Activated CD8-positive, alpha-beta memory T cell treated with anti-CD3 and anti-CD28 coated beads, Interleukin-2, amount 10 ng/mL, durations not matched to agents 7 days and 5 days (primary cell): Measurements from ENCODE around the gene STIP1. TPM values are rescaled to one million over a fixed set of nuclear protein-coding genes. Genes with fewer than 3 reads are reported as not detected.
A peak's percentile ranks its signal among the peaks of the same experiment; 100 is the strongest.

Experiments
- ATAC-seq: fragments of 150-1000 bp; cut with Tn5 transposase; one replicate; pipeline ENCODE4 v1.10.0; 2021; ENCODE audit warnings: moderate library complexity
- CTCF ChIA-PET: fragments of 350-600 bp; sonication (Branson Sonifier 250); formaldehyde crosslinking; loops from one replicate; lab custom pipeline; 2021; ENCODE audit warnings: antibody characterized with exemption; lab: Charles Lee
- DNase-seq: peaks from one replicate; pipeline ENCODE4 v3.0.0-alpha.2; 2020
- H3K27ac Mint-ChIP-seq: one replicate; pipeline ENCODE4 v1.8.0; 2021; ENCODE audit warnings: mild to moderate bottlenecking, mixed read lengths
- H3K27me3 Mint-ChIP-seq: one replicate; pipeline ENCODE4 v1.8.0; 2021; ENCODE audit warnings: mixed read lengths
- H3K36me3 Mint-ChIP-seq: one replicate; pipeline ENCODE4 v1.8.0; 2021; ENCODE audit warnings: mild to moderate bottlenecking, mixed read lengths
- H3K4me1 Mint-ChIP-seq: one replicate; pipeline ENCODE4 v1.8.0; 2021; ENCODE audit warnings: mixed read lengths
- H3K4me3 Mint-ChIP-seq: one replicate; pipeline ENCODE4 v1.8.0; 2021; ENCODE audit warnings: mild to moderate bottlenecking, moderate library complexity, mixed read lengths
- H3K9me3 Mint-ChIP-seq: one replicate; pipeline ENCODE4 v1.8.0; 2022; ENCODE audit warnings: low read depth, mixed read lengths
- total RNA-seq, 2 experiments: library from RNA; stranded (reverse); gene quantifications; one replicate each; pipeline ENCODE4 v1.2.3, GENCODE V29; 2021

STIP1 gene
- total RNA-seq, 2 experiments from 2014 or later, result 303 to 410 TPM

DNA sequence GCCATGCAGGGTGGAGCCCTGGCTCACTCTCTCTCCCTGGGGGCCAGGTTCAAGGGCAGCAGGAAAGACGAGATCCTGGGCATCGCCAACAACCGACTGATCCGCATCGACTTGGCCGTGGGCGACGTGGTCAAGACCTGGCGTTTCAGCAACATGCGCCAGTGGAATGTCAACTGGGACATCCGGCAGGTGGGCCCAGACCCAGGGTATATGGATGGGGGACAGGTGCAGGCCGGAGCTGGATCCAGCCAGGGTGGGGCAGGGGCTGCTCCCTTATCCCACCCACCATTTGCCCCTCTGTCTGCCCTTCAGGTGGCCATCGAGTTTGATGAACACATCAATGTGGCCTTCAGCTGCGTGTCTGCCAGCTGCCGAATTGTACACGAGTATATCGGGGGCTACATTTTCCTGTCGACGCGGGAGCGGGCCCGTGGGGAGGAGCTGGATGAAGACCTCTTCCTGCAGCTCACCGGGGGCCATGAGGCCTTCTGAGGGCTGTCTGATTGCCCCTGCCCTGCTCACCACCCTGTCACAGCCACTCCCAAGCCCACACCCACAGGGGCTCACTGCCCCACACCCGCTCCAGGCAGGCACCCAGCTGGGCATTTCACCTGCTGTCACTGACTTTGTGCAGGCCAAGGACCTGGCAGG, 37.2 kb downstream of the STIP1 start:
- no peak for DNase-seq
- Mint-ChIP-seq H3K27me3 (no peaks in the 10 kb centered on the region), H3K4me3 (no peak overlapping the region), H3K4me1 (peaks cover 22% of the 10 kb centered on the region), H3K27ac (no peak overlapping the region), H3K36me3 (peaks cover 12% of the 10 kb centered on the region), H3K9me3 (no peaks in the 10 kb centered on the region)
- CTCF ChIA-PET, result interaction anchor here (0.7 to 1.8 kb wide), 5 partner anchors 17 to 81 kb away, joined by 3 to 7 read pairs (median 3); partner anchors contain the start of genes CATSPERZ, FERMT3 and PLCB3
- no peak for ATAC-seq

GRCh38 chr11:64224151-64224890, 38.4 kb downstream of the STIP1 start:
- ATAC-seq, result no peak
- Mint-ChIP-seq H3K27me3 (no peaks in the 10 kb centered on the region), H3K27ac (peak overlapping the region; percentile 90), H3K36me3 (peaks cover 9% of the 10 kb centered on the region), H3K4me1 (peaks cover 29% of the 10 kb centered on the region), H3K9me3 (no peaks in the 10 kb centered on the region), H3K4me3 (peak overlapping the region; percentile 87)
- DNase-seq, result no peak
- CTCF ChIA-PET, result interaction anchor here (1.2 to 3.4 kb wide), 5 partner anchors 16 to 80 kb away, joined by 3 to 36 read pairs (median 7); partner anchors contain the start of genes FERMT3 and PLCB3

DNA sequence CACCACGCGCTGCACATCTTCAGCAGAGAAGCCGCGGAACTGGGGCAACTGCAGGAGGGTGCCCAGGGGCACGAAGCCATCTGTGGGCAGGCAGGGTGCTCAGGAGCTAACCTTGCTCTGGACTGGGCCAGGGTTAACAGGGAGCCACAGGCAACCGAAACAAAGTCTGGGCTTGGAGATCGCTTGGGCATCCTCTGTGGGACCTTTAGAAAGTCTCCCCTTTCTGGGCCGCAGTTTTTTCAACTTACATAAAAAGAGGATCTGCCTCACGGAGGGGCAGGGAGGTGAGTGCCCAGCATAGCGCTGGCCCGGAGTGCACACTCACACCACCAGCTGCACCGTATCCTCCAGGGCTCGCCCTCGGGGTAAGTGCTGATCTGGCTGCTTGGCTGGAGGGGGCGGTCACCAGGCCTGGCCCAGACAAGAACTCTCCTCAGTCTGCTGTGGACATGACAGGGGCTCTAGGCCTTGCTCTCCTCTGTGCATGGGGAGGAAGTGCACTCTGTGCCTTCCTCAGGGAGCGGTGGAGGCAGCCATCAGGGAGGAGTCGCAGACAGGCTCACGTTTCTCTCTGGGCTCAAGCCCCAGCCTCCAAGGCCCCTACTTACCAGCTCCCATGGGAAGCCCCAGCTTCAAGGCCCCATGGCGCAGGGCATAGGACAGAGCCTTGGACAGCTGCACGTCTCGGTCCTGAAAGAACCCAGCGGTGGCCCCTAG, 39.1 kb downstream of the STIP1 start:
- H3K9me3 Mint-ChIP-seq, result no peaks in the 10 kb centered on the region
- no peaks in the 10 kb centered on the region for H3K27me3 Mint-ChIP-seq
- peak overlapping the region; percentile 90 for H3K27ac Mint-ChIP-seq
- peaks cover 8% of the 10 kb centered on the region for H3K36me3 Mint-ChIP-seq
- no peak for ATAC-seq
- DNase-seq, result no peak
- CTCF ChIA-PET, result interaction anchor here (1.5 to 3.4 kb wide), 5 partner anchors 17 to 78 kb away, joined by 8 to 36 read pairs (median 16); partner anchors contain the start of genes ESRRA, FERMT3 and PPP1R14B
- H3K4me3 Mint-ChIP-seq, result peak overlapping the region; percentile 87
- H3K4me1 Mint-ChIP-seq, result peaks cover 35% of the 10 kb centered on the region

DNA sequence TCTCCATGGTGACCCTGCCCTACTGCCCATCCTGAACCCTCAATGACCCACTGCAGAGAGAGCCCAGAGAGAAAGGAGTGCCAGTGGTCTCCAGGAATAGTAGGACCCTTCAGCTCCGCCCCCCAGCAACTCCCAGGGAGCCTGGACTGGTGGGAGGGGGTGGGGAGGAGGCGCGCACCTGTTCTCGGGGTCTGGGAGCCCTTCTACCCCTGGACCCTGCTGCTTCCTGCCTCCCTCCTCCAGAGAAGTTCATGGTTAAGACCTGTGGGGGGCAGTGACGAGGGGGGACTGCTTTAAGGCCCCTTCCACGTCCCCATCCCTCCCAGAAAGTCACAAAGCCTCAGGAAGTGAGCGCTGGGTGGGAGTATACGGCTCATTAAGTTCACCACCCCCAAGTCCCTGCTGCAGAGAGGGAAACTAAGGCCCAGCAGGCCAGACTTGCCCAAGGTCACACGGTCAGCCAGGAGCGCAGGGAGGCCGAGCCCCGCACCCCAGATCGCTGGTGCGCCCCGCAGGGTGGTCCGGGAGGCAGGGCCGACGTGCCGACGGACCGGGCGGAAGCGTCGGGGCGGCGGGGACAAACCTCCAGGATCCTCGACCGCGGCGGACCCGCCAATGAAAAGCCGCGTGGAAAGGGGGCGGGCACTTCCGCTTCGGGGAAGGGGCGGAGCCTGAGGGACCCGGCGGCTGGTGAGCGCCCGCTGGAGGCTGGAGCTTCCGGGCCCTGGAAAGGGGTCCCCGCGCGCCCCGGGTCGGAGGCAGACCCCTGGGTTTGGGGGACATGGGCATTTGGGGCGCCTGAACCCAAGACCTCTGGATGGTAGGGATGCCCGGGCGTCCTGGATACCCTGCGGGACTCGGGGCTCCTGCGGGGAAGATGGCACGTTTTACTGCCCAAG, 39.9 kb downstream of the STIP1 start, which contains the start of the genes NUDT22 and TRPT1:
NUDT22 (plus strand) TSS at position 667 of the 899 bp plus-strand sequence. CDS start 379 bp downstream, outside the sequence.
TRPT1 (minus strand) TSS at position 579 of the 899 bp plus-strand sequence; CDS start at position 253, 326 bp downstream.
- Mint-ChIP-seq H3K4me1 (peaks cover 35% of the 10 kb centered on the region), H3K27ac (peak within 1 kb of the TSS; percentile 90), H3K36me3 (peaks cover 6% of the 10 kb centered on the region), H3K9me3 (no peaks in the 10 kb centered on the region), H3K27me3 (no peaks in the 10 kb centered on the region), H3K4me3 (peak within 1 kb of the TSS; percentile 87)
- DNase-seq (peak; percentile 96), ATAC-seq (peak; percentile 71)
- CTCF ChIA-PET, result interaction anchor here (0.8 to 3.4 kb wide), 17 partner anchors 11 to 1440 kb away, joined by 3 to 36 read pairs (median 6); partner anchors contain the start of genes CCDC88B, ESRRA, FERMT3 and FKBP2

DNA sequence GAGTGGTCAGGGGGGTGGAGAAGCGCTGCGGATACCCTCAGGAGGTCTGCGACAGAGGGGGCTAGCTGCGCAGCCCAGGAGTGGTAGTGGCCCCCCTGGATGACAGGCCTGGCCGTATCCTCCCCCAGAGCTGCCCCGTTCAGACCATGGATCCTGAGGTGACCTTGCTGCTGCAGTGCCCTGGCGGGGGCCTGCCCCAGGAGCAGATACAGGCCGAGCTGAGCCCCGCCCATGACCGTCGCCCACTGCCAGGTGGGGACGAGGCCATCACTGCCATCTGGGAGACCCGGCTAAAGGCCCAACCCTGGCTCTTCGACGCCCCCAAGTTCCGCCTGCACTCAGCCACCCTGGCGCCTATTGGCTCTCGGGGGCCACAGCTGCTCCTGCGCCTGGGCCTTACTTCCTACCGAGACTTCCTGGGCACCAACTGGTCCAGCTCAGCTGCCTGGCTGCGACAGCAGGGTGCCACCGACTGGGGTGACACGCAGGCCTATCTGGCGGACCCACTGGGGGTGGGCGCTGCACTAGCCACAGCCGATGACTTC, 40.6 kb downstream of the STIP1 start:
- H3K27ac Mint-ChIP-seq, result peak overlapping the region; percentile 88
- CTCF ChIA-PET, result interaction anchor here (0.8 to 3.4 kb wide), 18 partner anchors 10 to 1440 kb away, joined by 3 to 36 read pairs (median 6); partner anchors contain the start of genes CCDC88B, ESRRA, FERMT3 and FKBP2
- DNase-seq, result peak; percentile 85
- H3K27me3 Mint-ChIP-seq, result no peaks in the 10 kb centered on the region
- H3K36me3 Mint-ChIP-seq, result peaks cover 3% of the 10 kb centered on the region
- peak overlapping the region; percentile 87 for H3K4me3 Mint-ChIP-seq
- peak; percentile 48 for ATAC-seq
- no peaks in the 10 kb centered on the region for H3K9me3 Mint-ChIP-seq
- peaks cover 40% of the 10 kb centered on the region for H3K4me1 Mint-ChIP-seq

DNA sequence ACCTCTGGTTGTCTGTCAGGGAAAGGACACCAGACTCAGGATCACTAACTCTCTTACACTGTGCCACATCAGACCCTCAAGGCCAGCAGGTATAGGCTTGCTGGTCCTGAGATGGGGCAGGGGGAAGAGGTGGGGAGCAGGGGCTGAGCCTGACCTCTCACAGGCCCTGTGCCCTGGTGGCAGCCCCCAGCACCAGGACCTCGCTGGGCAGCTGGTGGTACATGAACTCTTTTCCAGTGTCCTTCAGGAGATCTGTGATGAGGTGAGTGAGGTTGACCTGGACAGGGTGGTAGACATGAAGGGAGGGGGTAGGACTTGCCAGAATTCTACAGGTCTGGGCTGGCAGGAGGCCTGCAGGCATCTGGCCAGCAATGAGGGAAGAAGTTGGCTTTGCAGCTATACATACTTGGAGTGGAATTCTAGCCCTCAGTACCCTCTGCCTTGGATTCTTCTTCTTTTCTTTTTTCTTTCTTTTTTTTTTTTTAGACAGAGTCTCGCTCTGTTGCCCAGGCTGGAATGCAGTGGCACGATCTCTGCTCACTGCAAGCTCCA, 41.5 kb downstream of the STIP1 start:
- Mint-ChIP-seq H3K4me3 (peak overlapping the region; percentile 87), H3K4me1 (peaks cover 46% of the 10 kb centered on the region), H3K27me3 (no peaks in the 10 kb centered on the region), H3K36me3 (peaks cover 1% of the 10 kb centered on the region), H3K27ac (peak overlapping the region; percentile 88), H3K9me3 (no peaks in the 10 kb centered on the region)
- ATAC-seq (no peak), DNase-seq (no peak)
- CTCF ChIA-PET, result interaction anchor here (1.1 to 3.4 kb wide), 10 partner anchors 9 to 90 kb away, joined by 3 to 36 read pairs (median 10); partner anchors contain the start of genes ESRRA, FERMT3, PLCB3 and PPP1R14B

DNA sequence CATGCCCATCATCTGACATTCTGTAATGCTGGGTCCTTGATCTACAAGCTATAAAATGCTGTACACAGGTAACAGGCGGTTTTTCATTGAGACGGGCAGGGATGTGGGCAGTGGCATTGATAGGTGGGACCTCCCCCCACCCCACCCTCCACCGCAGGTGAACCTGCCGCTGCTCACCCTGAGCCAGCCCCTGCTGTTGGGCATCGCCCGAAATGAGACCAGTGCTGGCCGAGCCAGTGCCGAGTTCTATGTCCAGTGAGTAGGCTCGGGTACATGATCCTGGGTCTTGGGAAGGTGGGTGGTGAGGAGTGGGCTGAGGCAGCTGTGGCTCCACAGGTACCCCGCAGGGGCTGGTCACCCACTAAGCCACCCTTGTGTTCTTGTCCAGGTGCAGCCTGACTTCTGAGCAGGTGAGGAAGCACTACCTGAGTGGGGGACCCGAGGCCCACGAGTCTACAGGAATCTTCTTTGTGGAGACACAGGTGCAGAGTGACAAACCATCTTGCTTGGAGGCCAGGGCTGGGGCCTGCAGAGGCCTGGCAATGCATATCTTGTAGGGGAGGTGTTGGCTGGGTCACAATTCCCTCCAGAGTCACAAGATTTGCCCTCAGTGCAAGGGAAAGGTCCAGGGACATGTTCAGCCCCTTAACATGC, 43.2 kb downstream of the STIP1 start:
- ATAC-seq (no peak), DNase-seq (no peak)
- CTCF ChIA-PET, result interaction anchor here (0.6 to 3.5 kb wide), 6 partner anchors 22 to 102 kb away, joined by 3 to 18 read pairs (median 4); partner anchors contain the start of genes FERMT3 and PLCB3
- Mint-ChIP-seq H3K27ac (peak overlapping the region; percentile 85), H3K4me3 (peak overlapping the region; percentile 76), H3K27me3 (no peaks in the 10 kb centered on the region), H3K4me1 (peaks cover 49% of the 10 kb centered on the region), H3K9me3 (no peaks in the 10 kb centered on the region), H3K36me3 (peaks cover 1% of the 10 kb centered on the region)

DNA sequence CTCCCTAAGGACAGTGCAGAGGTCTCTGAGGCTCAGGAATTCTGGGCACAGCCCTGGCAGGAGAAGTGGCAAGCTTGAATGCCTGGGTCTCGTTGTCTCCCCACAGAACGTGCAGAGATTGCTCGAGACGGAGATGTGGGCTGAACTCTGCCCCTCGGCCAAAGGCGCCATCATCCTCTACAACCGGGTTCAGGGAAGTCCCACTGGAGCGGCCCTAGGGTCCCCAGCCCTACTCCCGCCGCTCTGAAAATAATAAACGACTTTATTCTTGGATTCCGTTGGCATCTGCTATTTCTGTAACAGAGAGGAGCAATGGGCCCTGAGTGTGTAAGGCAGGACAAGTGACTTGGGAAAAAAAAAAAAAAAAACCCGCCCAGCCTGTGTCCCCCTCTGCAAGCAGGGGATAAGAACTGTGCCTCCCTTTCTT, 43.8 kb downstream of the STIP1 start:
- peak overlapping the region; percentile 76 for H3K4me3 Mint-ChIP-seq

DNA sequence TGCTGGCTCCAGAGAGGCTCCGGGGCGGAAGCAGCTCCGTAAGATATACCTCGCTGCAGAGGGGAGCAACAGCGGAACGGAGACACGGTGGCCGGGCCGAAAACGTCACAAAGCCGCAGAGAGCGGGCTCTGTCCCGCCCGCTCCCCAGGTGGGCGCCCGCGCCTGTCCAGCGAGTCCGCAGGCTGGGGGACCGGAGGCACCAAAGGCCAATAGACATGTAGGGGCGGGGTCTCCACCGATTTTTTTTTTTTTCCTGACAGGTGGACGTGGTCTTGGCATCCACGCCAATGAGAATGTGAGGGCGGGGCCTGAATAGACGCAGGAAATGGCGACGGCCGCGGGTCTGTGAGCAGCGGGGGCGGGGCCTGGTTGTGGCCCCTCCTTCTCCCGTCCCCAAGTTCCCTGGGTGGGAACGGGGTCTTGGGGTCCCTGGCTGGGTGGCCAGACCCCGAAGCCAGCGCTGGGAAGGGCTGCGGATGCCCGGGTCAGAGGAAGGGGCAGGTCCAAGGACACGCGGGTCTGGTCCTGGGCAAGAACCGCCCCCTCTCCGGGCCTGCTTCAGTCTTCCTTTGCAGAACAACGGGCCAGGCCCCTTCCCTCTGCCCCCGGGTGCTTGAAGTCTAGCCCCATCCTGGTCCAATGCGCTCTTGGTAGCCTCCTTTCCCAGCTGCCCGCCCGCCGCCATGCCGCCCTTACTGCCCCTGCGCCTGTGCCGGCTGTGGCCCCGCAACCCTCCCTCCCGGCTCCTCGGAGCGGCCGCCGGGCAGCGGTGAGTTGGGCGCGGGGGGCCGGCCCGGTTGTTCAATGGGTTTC, 44.4 kb downstream of the STIP1 start, which contains the start of gene DNAJC4:
DNAJC4 (plus strand) TSS at position 378 of the 814 bp plus-strand sequence; CDS start at position 685, 307 bp downstream.
- DNase-seq, result peak; percentile 95
- H3K4me1 Mint-ChIP-seq, result peaks cover 43% of the 10 kb centered on the region
- CTCF ChIA-PET, result interaction anchor here (1.0 to 3.5 kb wide), 5 partner anchors 15 to 101 kb away, joined by 3 to 18 read pairs (median 5); partner anchors contain the start of gene FERMT3
- peak within 1 kb of the TSS; percentile 85 for H3K27ac Mint-ChIP-seq
- H3K27me3 Mint-ChIP-seq, result no peaks in the 10 kb centered on the region
- peak within 1 kb of the TSS; percentile 76 for H3K4me3 Mint-ChIP-seq
- ATAC-seq, result peak; percentile 62
- H3K36me3 Mint-ChIP-seq, result peaks cover 1% of the 10 kb centered on the region
- H3K9me3 Mint-ChIP-seq, result no peaks in the 10 kb centered on the region

More for the DNA sequence above, 43.8 kb downstream of the STIP1 start:
- ATAC-seq, result no peak
- Mint-ChIP-seq H3K27ac (peak overlapping the region; percentile 85), H3K36me3 (peaks cover 1% of the 10 kb centered on the region), H3K27me3 (no peaks in the 10 kb centered on the region), H3K9me3 (no peaks in the 10 kb centered on the region), H3K4me1 (peaks cover 45% of the 10 kb centered on the region)
- DNase-seq, result no peak
- CTCF ChIA-PET, result interaction anchor here (1.0 to 3.5 kb wide), 4 partner anchors 23 to 102 kb away, joined by 3 to 18 read pairs (median 4); partner anchors contain the start of gene FERMT3

- H3K4me1 Mint-ChIP-seq, result peaks cover 48% of the 10 kb centered on the region
- H3K4me3 Mint-ChIP-seq, result peak overlapping the region; percentile 76
- DNase-seq (no peak), ATAC-seq (no peak)
- H3K27ac Mint-ChIP-seq, result peak overlapping the region; percentile 85
- no peaks in the 10 kb centered on the region for H3K9me3 Mint-ChIP-seq
- CTCF ChIA-PET, result interaction anchor here (1.0 to 3.5 kb wide), 4 partner anchors 10 to 29 kb away, joined by 3 to 18 read pairs (median 4); partner anchors contain the start of genes FERMT3 and FKBP2
- H3K36me3 Mint-ChIP-seq, result peaks cover 1% of the 10 kb centered on the region
- no peaks in the 10 kb centered on the region for H3K27me3 Mint-ChIP-seq
Observed at GRCh38 chr11:64230985-64231365, 45.0 kb downstream of the STIP1 start.
